ENCODE data around the gene ERC2.

The ERC2 gene

GRCh38 chr3:55645422-55645821 is 822.8 kb downstream of the ERC2 start:
- Histone ChIP-seq H3K9ac (ENCODE audit: low read length) (no peak overlapping the region), H3K4me3 (ENCODE audit: low read depth, low read length, poor library complexity, severe bottlenecking) (no peak overlapping the region), H3K4me2 (ENCODE audit: low read length) (no peak overlapping the region), H3K27me3 (ENCODE audit: insufficient read depth, low read length) (no peaks in the 10 kb centered on the region), H4K20me1 (ENCODE audit: insufficient read depth, low read length) (no peaks in the 10 kb centered on the region), H3K9me2 (ENCODE audit: low read depth, low read length) (no peaks in the 10 kb centered on the region), H3K79me2 (ENCODE audit: insufficient read depth, low read length) (no peaks in the 10 kb centered on the region), H3K27ac (ENCODE audit: low read depth, low read length, poor library complexity, severe bottlenecking) (no peak overlapping the region), H3K4me1 (ENCODE audit: insufficient read depth, low read length, severe bottlenecking) (no peaks in the 10 kb centered on the region), H2AFZ (ENCODE audit: low read length) (no peak overlapping the region), H3K36me3 (ENCODE audit: insufficient read depth, low read length) (no peaks in the 10 kb centered on the region), H3F3A (ENCODE audit: insufficient read depth, low read length) (no peaks in the 10 kb centered on the region), H3K9me3 (ENCODE audit: low read length) (no peaks in the 10 kb centered on the region)
- TF ChIP-seq, protein P1, sequence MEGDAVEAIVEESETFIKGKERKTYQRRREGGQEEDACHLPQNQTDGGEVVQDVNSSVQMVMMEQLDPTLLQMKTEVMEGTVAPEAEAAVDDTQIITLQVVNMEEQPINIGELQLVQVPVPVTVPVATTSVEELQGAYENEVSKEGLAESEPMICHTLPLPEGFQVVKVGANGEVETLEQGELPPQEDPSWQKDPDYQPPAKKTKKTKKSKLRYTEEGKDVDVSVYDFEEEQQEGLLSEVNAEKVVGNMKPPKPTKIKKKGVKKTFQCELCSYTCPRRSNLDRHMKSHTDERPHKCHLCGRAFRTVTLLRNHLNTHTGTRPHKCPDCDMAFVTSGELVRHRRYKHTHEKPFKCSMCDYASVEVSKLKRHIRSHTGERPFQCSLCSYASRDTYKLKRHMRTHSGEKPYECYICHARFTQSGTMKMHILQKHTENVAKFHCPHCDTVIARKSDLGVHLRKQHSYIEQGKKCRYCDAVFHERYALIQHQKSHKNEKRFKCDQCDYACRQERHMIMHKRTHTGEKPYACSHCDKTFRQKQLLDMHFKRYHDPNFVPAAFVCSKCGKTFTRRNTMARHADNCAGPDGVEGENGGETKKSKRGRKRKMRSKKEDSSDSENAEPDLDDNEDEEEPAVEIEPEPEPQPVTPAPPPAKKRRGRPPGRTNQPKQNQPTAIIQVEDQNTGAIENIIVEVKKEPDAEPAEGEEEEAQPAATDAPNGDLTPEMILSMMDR (IDR thresholded peaks at IDR 0.05; ENCODE audit: low read length), result no peak
- no peak for TF ChIP-seq EZH2 (IDR thresholded peaks at IDR 0.05; ENCODE audit: borderline replicate concordance, low read length)

DNA sequence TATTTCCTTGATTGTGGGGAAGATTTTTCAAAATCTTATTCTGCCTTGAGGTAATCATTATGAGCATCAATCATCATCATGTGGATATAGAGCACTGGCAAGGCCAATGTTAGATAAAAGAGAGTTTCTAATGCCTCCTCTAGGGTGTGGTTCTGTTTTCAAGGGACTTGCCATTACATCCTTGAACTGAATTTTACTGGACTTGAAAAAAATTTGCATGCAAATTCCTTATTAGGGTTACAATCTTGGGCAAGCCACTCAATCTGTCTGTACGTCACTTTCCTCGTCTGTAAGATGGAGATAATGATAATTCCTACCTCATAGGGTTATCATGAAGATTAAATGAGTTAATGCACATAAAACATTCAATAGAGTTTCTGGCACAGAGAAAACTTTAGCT is 825.0 kb downstream of the ERC2 start:
- no peaks in the 10 kb centered on the region for H3K36me3 ChIP-seq (ENCODE audit: insufficient read depth, low read length)
- no peaks in the 10 kb centered on the region for H4K20me1 ChIP-seq (ENCODE audit: insufficient read depth, low read length)
- H3K4me3 ChIP-seq (ENCODE audit: low read depth, low read length, poor library complexity, severe bottlenecking), result no peak overlapping the region
- TF ChIP-seq, protein P1 (IDR thresholded peaks at IDR 0.05; ENCODE audit: low read length), result no peak
- no peak for TF ChIP-seq EZH2 (IDR thresholded peaks at IDR 0.05; ENCODE audit: borderline replicate concordance, low read length)
- no peaks in the 10 kb centered on the region for H3K9me3 ChIP-seq (ENCODE audit: low read length)
- H3F3A ChIP-seq (ENCODE audit: insufficient read depth, low read length), result no peaks in the 10 kb centered on the region
- H3K9me2 ChIP-seq (ENCODE audit: low read depth, low read length), result no peaks in the 10 kb centered on the region
- H3K27ac ChIP-seq (ENCODE audit: low read depth, low read length, poor library complexity, severe bottlenecking), result no peak overlapping the region
- no peak overlapping the region for H2AFZ ChIP-seq (ENCODE audit: low read length)
- H3K79me2 ChIP-seq (ENCODE audit: insufficient read depth, low read length), result no peaks in the 10 kb centered on the region
- no peaks in the 10 kb centered on the region for H3K27me3 ChIP-seq (ENCODE audit: insufficient read depth, low read length)
- H3K4me1 ChIP-seq (ENCODE audit: insufficient read depth, low read length, severe bottlenecking), result no peaks in the 10 kb centered on the region
- no peak overlapping the region for H3K4me2 ChIP-seq (ENCODE audit: low read length)
- H3K9ac ChIP-seq (ENCODE audit: low read length), result no peak overlapping the region

GRCh38 chr3:55641964-55642363 is 826.3 kb downstream of the ERC2 start:
- Histone ChIP-seq H3K4me3 (ENCODE audit: low read depth, low read length, poor library complexity, severe bottlenecking) (no peak overlapping the region), H3K27me3 (ENCODE audit: insufficient read depth, low read length) (no peaks in the 10 kb centered on the region), H4K20me1 (ENCODE audit: insufficient read depth, low read length) (no peaks in the 10 kb centered on the region), H3K9ac (ENCODE audit: low read length) (no peak overlapping the region), H3K9me2 (ENCODE audit: low read depth, low read length) (no peaks in the 10 kb centered on the region), H3F3A (ENCODE audit: insufficient read depth, low read length) (no peaks in the 10 kb centered on the region), H3K27ac (ENCODE audit: low read depth, low read length, poor library complexity, severe bottlenecking) (no peak overlapping the region), H3K9me3 (ENCODE audit: low read length) (no peaks in the 10 kb centered on the region), H3K4me2 (ENCODE audit: low read length) (no peak overlapping the region), H2AFZ (ENCODE audit: low read length) (no peak overlapping the region), H3K4me1 (ENCODE audit: insufficient read depth, low read length, severe bottlenecking) (no peaks in the 10 kb centered on the region), H3K36me3 (ENCODE audit: insufficient read depth, low read length) (no peaks in the 10 kb centered on the region), H3K79me2 (ENCODE audit: insufficient read depth, low read length) (no peaks in the 10 kb centered on the region)
- no peak for TF ChIP-seq EZH2 (IDR thresholded peaks at IDR 0.05; ENCODE audit: borderline replicate concordance, low read length)
- TF ChIP-seq, protein P1 (IDR thresholded peaks at IDR 0.05; ENCODE audit: low read length), result no peak
